CD14-positive monocyte (primary cell): ENCODE measurements around the gene CACNA1G. TPM values are rescaled to one million over a fixed set of nuclear protein-coding genes. Genes with fewer than 3 reads are reported as not detected.

Experiments
- DNase-seq, 3 donors: peaks; one replicate each; pipeline ENCODE4 v3.0.0-alpha.2; 2011 to 2022
- H2AFZ ChIP-seq: 2 replicates; pipeline ENCODE4 v1.6.0; 2012; ENCODE audit warnings: mild to moderate bottlenecking, low read depth, low read length, inconsistent platforms; ENCODE audit not compliant: insufficient read depth, poor library complexity, severe bottlenecking
- H3K27ac ChIP-seq, 2 donors: 1 replicate in 1 of 2; 2 replicates in 1 of 2; pipeline ENCODE4 v1.5.1; 2012 to 2013; ENCODE audit warnings: low read length in 2 of 2, control low read depth in 1 of 2, inconsistent platforms in 1 of 2, low read depth in 1 of 2, mild to moderate bottlenecking in 1 of 2
- H3K27me3 ChIP-seq, 2 donors: one replicate each; pipeline versions ENCODE4 v1.6.0 to v1.6.1; 2011 to 2013; ENCODE audit warnings: low read length in 2 of 2; ENCODE audit not compliant: control insufficient read depth in 2 of 2, insufficient read depth in 2 of 2
- H3K36me3 ChIP-seq, 2 donors: replicated peaks in 1 of 2; 1 replicate in 1 of 2; 2 replicates in 1 of 2; pipeline versions ENCODE4 v1.5.1 to v1.6.1; 2012 to 2013; ENCODE audit warnings: low read length in 2 of 2, control low read depth in 1 of 2, inconsistent platforms in 1 of 2, mild to moderate bottlenecking in 1 of 2; ENCODE audit not compliant: insufficient read depth in 2 of 2, control insufficient read depth in 1 of 2
- H3K4me1 ChIP-seq, 2 donors: 1 replicate in 1 of 2; 2 replicates in 1 of 2; pipeline versions ENCODE4 v1.5.1 to v1.6.1; 2012 to 2013; ENCODE audit warnings: low read length in 2 of 2, control low read depth in 1 of 2, inconsistent platforms in 1 of 2, mild to moderate bottlenecking in 1 of 2, moderate library complexity in 1 of 2; ENCODE audit not compliant: insufficient read depth in 2 of 2, control insufficient read depth in 1 of 2
- H3K4me2 ChIP-seq: replicated peaks from 2 replicates; pipeline ENCODE3; 2012; ENCODE audit warnings: low read length, moderate library complexity, mild to moderate bottlenecking; ENCODE audit not compliant: poor library complexity, severe bottlenecking; ENCODE audit errors: extremely low read depth
- H3K4me3 ChIP-seq, 3 experiments: fragments of 200-600 bp in 1 of 3; sonication (generic) in 1 of 3; replicated peaks in 1 of 3; 1 replicate in 2 of 3; 2 replicates in 1 of 3; pipeline ENCODE4 v1.5.1; 2011 to 2013; ENCODE audit warnings: low read length in 3 of 3, mild to moderate bottlenecking in 3 of 3, control low read depth in 2 of 3, low read depth in 2 of 3, inconsistent platforms in 1 of 3, moderate library complexity in 1 of 3
- H3K79me2 ChIP-seq: 2 replicates; pipeline ENCODE4 v1.6.0; 2012; ENCODE audit warnings: mild to moderate bottlenecking, control low read depth, inconsistent platforms, low read length, moderate library complexity; ENCODE audit not compliant: insufficient read depth
- H3K9ac ChIP-seq: 2 replicates; pipeline ENCODE4 v1.6.0; 2017; ENCODE audit warnings: low read length, mild to moderate bottlenecking; ENCODE audit not compliant: insufficient read depth, poor library complexity, severe bottlenecking
- H3K9me3 ChIP-seq, 2 donors: replicated peaks in 1 of 2; 1 replicate in 1 of 2; 2 replicates in 1 of 2; pipeline versions ENCODE4 v1.5.1 to v1.6.1; 2012 to 2013; ENCODE audit warnings: low read length in 2 of 2, control low read depth in 1 of 2; ENCODE audit not compliant: control insufficient read depth in 1 of 2, insufficient read depth in 1 of 2
- H4K20me1 ChIP-seq: 2 replicates; pipeline ENCODE4 v1.6.0; 2012; ENCODE audit warnings: mild to moderate bottlenecking, low read length, control low read depth, moderate library complexity; ENCODE audit not compliant: insufficient read depth
- H3K27ac Mint-ChIP-seq, 7 donors: one replicate each; pipeline ENCODE4 v1.8.0; 2020; ENCODE audit warnings: mild to moderate bottlenecking in 7 of 7, mixed read lengths in 7 of 7, moderate library complexity in 6 of 7, inconsistent platforms in 2 of 7
- H3K27me3 Mint-ChIP-seq, 3 donors: one replicate each; pipeline ENCODE4 v1.8.0; 2021 to 2022; ENCODE audit warnings: low read depth in 3 of 3, mild to moderate bottlenecking in 3 of 3, mixed read lengths in 3 of 3, moderate library complexity in 3 of 3, inconsistent platforms in 1 of 3
- H3K36me3 Mint-ChIP-seq, 2 donors: one replicate each; pipeline ENCODE4 v1.8.0; 2020; ENCODE audit warnings: mixed read lengths in 2 of 2, inconsistent platforms in 1 of 2, mild to moderate bottlenecking in 1 of 2
- H3K4me1 Mint-ChIP-seq: one replicate; pipeline ENCODE4 v1.8.0; 2020; ENCODE audit warnings: mild to moderate bottlenecking, mixed read lengths
- H3K4me3 Mint-ChIP-seq, 2 donors: one replicate each; pipeline ENCODE4 v1.8.0; 2020; ENCODE audit warnings: mild to moderate bottlenecking in 2 of 2, mixed read lengths in 2 of 2, moderate library complexity in 1 of 2
- H3K9me3 Mint-ChIP-seq, 7 donors: one replicate each; pipeline ENCODE4 v1.8.0; 2020 to 2022; ENCODE audit warnings: mixed read lengths in 7 of 7, mild to moderate bottlenecking in 6 of 7, moderate library complexity in 6 of 7, inconsistent platforms in 2 of 7
- CTCF ChIP-seq: fragments of 200-600 bp; IDR thresholded peaks from one replicate; pipeline ENCODE4 v1.8.0; 2022; ENCODE audit warnings: antibody characterized with exemption, mild to moderate bottlenecking
- WGBS: methylation state at CpG from one replicate; pipeline ENCODE4 v1.1.5; 2013; ENCODE audit warnings: missing lambda C conversion rate; ENCODE audit not compliant: insufficient coverage; 5-methylcytosine and 5-hydroxymethylcytosine counted together
- intact Hi-C, 2 donors: fragments of 100-400 bp; cut with micrococcal nuclease; formaldehyde crosslinking; loops; one replicate each; pipeline versions ENCODE4 v1.15.0 to v1.15.1; 2023
- polyA plus RNA-seq, 3 donors: library from polyadenylated mRNA; depleted of rRNA in 1 of 3; unstranded in 2 of 3; stranded (reverse) in 1 of 3; fragments of 300-500 nt in 2 of 3; fragments of >200 nt in 1 of 3; fragmentation: Illumina TruSeq in 2 of 3; gene quantifications; 1 replicate in 2 of 3; 2 replicates in 1 of 3; pipeline ENCODE4 v1.2.3, GENCODE V29; 2012 to 2021

Gene CACNA1G
- polyA plus RNA-seq, 3 donors, result 0.03 TPM; not detected in 2

- H3K27me3 Mint-ChIP-seq, result peaks cover 38 to 51% (median 47%) of the 10 kb centered on the region in 3 donors
- 4% methylated on average over 19 of the region's 21 CpGs for WGBS
These were observed 28.0 kb upstream of the CACNA1G start, which contains the start of gene EPN3 for GRCh38 chr17:50532452-50533024. EPN3 (plus strand) TSS chr17:50532735; CDS start chr17:50536557, 3,822 bp downstream.

GRCh38 chr17:50533185-50533584 lies 27.3 kb upstream of the CACNA1G start:
- peaks cover 38 to 51% (median 47%) of the 10 kb centered on the region in 3 donors for H3K27me3 Mint-ChIP-seq
- no peaks in the 10 kb centered on the region for H3K36me3 ChIP-seq
- intact Hi-C loops, result no loop called here
- DNase-seq, result no peak
- peaks cover 19 to 34% of the 10 kb centered on the region in 2 donors for H3K27me3 ChIP-seq
- no peak overlapping the region for H3K9ac ChIP-seq
- peaks cover 0 to 6% (median 2%) of the 10 kb centered on the region in 7 donors for H3K9me3 Mint-ChIP-seq
- H4K20me1 ChIP-seq, result no peaks in the 10 kb centered on the region
- peak overlapping the region in 1 of 7 donors; percentile 18 for H3K27ac Mint-ChIP-seq
- peaks cover 0 to 7% of the 10 kb centered on the region in 2 donors for H3K36me3 Mint-ChIP-seq
- no peaks in the 10 kb centered on the region for H3K9me3 ChIP-seq
- 5% methylated on average over 4 of the region's 5 CpGs for WGBS
- H3K4me1 ChIP-seq, result peaks cover 18 to 31% of the 10 kb centered on the region in 2 donors
- H2AFZ ChIP-seq, result no peak overlapping the region
- no peak overlapping the region for H3K4me3 ChIP-seq
- H3K4me3 Mint-ChIP-seq, result peak overlapping the region in 1 of 2 donors; percentile 77
- H3K4me2 ChIP-seq, result no peak overlapping the region
- H3K79me2 ChIP-seq, result no peaks in the 10 kb centered on the region
- TF ChIP-seq CTCF, result no peak
- no peak overlapping the region for H3K27ac ChIP-seq
- H3K4me1 Mint-ChIP-seq, result peaks cover 34% of the 10 kb centered on the region

More at GRCh38 chr17:50532452-50533024, 28.0 kb upstream of the CACNA1G start, which contains the start of gene EPN3:
- H3K36me3 ChIP-seq, result no peaks in the 10 kb centered on the region
- no peaks in the 10 kb centered on the region for H3K9me3 ChIP-seq
- H3K4me3 ChIP-seq, result no peak within 1 kb of the TSS
- peaks cover 20 to 36% of the 10 kb centered on the region in 2 donors for H3K4me1 ChIP-seq
- H3K4me1 Mint-ChIP-seq, result peaks cover 35% of the 10 kb centered on the region
- TF ChIP-seq CTCF, result no peak
- no peak within 1 kb of the TSS for H3K4me2 ChIP-seq
- no peaks in the 10 kb centered on the region for H4K20me1 ChIP-seq
- H3K27ac ChIP-seq, result no peak within 1 kb of the TSS
- no peak within 1 kb of the TSS for H2AFZ ChIP-seq
- H3K27me3 ChIP-seq, result peaks cover 19 to 34% of the 10 kb centered on the region in 2 donors
- intact Hi-C loops, result no loop called here
- peak within 1 kb of the TSS; percentile 41 to 77 for H3K4me3 Mint-ChIP-seq
- DNase-seq, result no peak
- H3K27ac Mint-ChIP-seq, result peak within 1 kb of the TSS in 1 of 7 donors; percentile 18
- H3K9ac ChIP-seq, result no peak within 1 kb of the TSS
- no peaks in the 10 kb centered on the region for H3K79me2 ChIP-seq
- peaks cover 0 to 7% of the 10 kb centered on the region in 2 donors for H3K36me3 Mint-ChIP-seq
- H3K9me3 Mint-ChIP-seq, result peaks cover 0 to 6% (median 2%) of the 10 kb centered on the region in 7 donors
